ENCODE data around the gene MEAF6. TPM values are rescaled to one million over a fixed set of nuclear protein-coding genes. Genes with fewer than 3 reads are reported as not detected.
"Not testable (repeated sequence)": the region's sequence is repeated elsewhere in the genome, so short reads cannot be mapped to it uniquely, and the experiment has no call there.

Gene MEAF6
- 10 to 100 TPM; 38.4 to 52.0 (median 45.8) TPM for polyA plus RNA-seq (ENCODE audit: insufficient read length in 10 of 10)
- long read RNA-seq, donor 1, transcript MEAF6-201 (7 exons, 1,525 nt) = major isoform, 7 of 10 reads
- long read RNA-seq, donor 1, partial matches to known transcripts = 0 of 10 reads
- long read RNA-seq, donor 1, other reads (novel, unspliced or antisense) = 0 of 10 reads
- long read RNA-seq, donor 2, transcript MEAF6-201 (7 exons, 1,525 nt) = major isoform, 9 of 9 reads
- long read RNA-seq, donor 2, partial matches to known transcripts = 0 of 9 reads
- long read RNA-seq, donor 2, other reads (novel, unspliced or antisense) = 0 of 9 reads
- long read RNA-seq, donor 3 = 0 reads
- long read RNA-seq, donor 4, transcript MEAF6-201 (7 exons, 1,525 nt) = major isoform, 5 of 6 reads
- long read RNA-seq, donor 4, partial matches to known transcripts = 0 of 6 reads
- long read RNA-seq, donor 4, other reads (novel, unspliced or antisense) = 0 of 6 reads
- long read RNA-seq, donor 5, transcript MEAF6-201 (7 exons, 1,525 nt) = major isoform, 11 of 32 reads
- long read RNA-seq, donor 5, partial matches to known transcripts = 14 of 32 reads
- long read RNA-seq, donor 5, other reads (novel, unspliced or antisense) = 0 of 32 reads
- long read RNA-seq, donor 6, transcript MEAF6-201 (7 exons, 1,525 nt) = major isoform, 8 of 11 reads
- long read RNA-seq, donor 6, partial matches to known transcripts = 0 of 11 reads
- long read RNA-seq, donor 6, other reads (novel, unspliced or antisense) = 0 of 11 reads
- long read RNA-seq, donor 7, partial matches to known transcripts = 0 of 5 reads
- long read RNA-seq, donor 7, other reads (novel, unspliced or antisense) = 0 of 5 reads
- long read RNA-seq, donor 8, transcript MEAF6-201 (7 exons, 1,525 nt) = major isoform, 10 of 10 reads
- long read RNA-seq, donor 8, partial matches to known transcripts = 0 of 10 reads
- long read RNA-seq, donor 8, other reads (novel, unspliced or antisense) = 0 of 10 reads
- long read RNA-seq, donor 9, partial matches to known transcripts = 0 of 1 reads
- long read RNA-seq, donor 9, other reads (novel, unspliced or antisense) = 0 of 1 reads

DNA sequence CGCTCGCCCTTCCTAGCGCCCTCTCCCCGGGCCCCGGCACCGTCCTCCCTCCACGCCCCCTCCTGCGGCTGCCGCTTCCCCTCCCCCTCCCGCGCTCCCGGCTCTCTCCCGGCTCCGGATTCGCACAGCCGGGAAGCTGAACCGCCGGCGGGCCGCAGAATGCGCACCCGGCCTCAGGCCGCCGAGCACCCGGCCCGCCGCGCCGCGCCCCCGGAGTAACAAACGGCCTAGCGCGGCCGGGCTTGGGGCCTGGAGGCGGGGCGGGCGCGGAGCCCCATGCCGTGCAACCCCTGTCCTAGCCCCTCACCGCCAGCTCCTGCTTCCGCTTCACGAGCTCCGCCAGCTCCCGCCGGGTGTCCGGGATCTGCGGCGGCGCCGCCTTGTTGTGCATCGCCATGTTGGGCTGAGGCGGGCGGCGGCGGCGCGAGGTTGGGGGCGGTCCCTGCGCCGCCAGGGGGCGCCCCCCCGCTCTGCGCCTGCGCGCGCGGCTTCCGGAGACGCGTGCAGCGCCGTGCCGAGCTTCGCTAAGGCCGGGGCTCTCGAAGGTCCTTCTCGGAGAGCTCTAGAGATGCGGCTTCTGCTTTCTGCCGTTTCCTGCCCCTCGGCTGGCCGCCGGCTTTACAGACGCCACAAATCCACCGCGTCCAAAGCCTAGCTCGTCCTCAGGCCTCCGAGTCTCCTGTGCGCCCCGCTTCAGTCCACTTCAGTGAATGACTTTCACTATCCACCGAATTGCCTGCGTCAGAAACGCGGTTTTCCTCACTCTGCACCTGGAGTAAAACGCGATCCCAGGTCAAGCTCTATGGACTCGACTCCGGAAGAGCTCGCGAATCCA, at the start of gene MEAF6:
Gene MEAF6 (minus strand): TSS at position 417 of the 835 bp plus-strand sequence. CDS start 20 bp downstream, at position 397.
- peak; percentile 82 to 95 (median 93) for DNase-seq

DNA sequence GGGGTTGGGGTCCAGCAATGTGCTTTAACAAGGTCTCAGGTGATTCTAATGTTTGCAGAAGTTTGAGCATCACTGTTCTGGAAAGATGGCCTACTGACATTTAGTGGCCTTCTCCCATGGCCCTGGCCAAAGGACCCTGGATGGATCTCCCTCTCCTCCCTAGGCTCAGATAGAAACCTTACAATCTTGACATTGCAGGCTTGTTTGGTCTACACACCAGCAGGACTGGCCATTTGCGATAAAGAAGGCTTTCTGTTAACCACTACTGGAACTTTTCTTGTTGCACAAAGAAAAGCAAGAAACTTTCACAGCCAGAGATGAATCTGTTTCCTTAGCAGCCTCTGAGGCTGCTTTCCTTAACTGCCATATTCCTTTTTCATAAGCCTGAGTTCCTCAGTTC, 48.4 kb upstream of the MEAF6 start:
- DNase-seq = no peak

DNA sequence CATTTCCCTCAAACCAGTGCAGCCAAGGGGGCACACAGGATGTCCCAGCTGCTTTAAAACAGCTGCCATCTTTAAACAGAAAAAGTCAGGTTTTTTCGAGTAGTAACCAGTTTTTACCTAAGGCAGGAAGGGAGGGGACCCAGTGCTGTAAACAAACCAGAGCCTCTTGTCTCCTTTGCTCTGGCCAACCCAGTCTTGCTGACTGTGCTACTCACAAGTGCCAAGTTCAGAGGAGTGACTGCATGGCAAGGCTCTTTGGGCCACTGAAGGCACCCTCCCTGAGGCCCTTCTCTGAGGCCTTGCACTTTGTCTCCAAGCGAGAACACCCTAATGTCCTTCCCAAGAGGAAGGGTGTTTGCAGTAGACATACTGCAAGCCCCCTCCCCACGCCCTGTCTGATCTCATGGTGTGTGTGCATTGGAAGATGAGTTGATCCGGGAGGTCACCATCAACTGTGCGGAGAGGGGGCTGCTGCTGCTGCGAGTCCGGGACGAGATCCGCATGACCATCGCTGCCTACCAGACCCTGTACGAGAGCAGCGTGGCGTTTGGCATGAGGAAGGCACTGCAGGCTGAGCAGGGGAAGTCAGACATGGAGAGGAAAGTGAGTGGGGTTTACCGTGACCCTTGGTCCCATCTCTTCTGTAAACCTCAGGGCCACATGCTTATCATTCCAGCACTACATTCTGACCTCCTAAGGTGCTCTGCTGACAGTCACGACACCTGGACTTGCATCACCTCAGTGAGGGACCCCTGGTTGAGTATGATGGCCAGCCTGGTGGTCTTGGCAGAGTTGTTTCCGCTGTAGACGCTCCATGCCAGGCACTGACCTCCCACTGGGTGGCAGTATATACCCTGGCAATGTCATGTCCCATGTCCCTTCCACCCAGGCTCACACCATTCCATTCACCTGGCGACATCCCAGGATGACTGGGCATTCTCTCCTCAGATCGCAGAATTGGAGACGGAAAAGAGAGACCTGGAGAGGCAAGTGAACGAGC, 46.9 kb upstream of the MEAF6 start:
- peak in 1 of 3 donors; percentile 15 for DNase-seq

DNA sequence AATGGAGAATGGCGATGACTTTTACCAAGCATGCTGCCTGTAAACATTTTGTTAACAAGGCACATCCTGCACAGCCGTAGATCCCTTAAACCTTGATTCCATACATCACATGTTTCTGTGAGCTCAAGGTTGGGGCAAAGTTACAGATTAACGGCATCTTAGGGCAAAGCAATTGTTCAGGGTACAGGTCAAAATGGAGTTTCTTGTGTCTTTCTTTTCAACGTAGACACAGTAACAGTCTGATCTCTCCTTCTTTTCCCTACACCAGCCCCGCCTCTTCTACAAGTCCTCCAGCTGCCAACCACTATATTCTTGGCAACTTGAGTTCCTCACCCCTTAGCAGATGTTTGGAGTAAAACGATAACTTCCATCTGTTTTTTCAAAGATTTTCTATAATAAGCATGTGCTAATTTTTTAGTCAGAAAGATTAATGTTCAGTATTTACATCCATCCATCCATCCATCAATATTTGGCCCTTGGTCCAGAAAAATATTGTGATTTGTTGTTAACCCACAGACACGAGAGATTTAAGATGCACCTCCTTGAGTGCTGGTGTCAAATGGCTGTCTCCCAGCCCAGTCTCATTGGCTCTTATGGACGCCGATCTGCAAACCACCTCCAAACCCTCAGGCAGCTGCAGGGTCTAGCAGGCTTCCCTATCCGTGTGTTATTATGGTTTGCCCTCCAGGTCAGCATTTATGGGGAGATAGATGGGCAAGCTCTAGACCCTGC, 46.0 kb upstream of the MEAF6 start:
- peak in 1 of 3 donors; percentile 16 for DNase-seq

DNA sequence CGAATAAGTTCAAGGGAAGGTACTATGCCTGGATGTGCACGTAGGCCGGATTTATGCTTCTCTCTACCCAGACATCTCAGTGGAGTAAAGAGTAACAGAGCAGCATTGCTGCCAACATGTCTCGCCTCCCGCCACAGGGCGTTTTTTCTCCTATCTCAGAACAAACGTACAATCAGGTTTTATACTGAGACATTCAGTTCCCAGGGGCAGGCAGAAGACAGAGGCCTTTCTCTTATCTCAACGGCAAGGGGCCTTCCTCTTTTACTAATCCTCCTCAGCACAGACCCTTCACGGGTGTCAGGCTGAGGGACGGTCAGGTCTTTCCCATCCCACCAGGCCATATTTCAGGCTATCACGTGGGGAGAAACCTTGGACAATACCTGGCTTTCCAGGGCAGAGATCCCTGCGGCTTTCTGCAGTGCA, 45.4 kb upstream of the MEAF6 start:
- DNase-seq = not testable (repeated sequence)

DNA sequence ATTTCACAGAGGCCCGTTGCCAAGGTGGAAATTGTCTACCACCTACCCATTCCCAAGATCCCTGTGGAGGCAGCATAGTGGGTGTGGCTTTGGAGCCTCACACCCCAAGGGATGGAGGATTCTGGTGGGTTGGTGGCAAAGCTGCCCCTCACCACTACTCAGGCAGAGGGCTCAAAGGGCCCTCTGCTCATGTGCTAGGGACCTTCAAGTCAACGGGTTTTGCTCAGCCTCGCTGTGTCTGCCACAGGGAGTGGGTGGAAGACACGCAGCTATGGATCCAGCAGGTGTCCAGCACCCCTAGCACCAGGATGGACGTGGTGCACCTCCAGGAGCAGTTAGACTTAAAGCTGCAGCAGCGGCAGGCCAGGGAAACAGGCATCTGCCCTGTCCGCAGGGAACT, 44.5 kb upstream of the MEAF6 start:
- DNase-seq = no peak

DNA sequence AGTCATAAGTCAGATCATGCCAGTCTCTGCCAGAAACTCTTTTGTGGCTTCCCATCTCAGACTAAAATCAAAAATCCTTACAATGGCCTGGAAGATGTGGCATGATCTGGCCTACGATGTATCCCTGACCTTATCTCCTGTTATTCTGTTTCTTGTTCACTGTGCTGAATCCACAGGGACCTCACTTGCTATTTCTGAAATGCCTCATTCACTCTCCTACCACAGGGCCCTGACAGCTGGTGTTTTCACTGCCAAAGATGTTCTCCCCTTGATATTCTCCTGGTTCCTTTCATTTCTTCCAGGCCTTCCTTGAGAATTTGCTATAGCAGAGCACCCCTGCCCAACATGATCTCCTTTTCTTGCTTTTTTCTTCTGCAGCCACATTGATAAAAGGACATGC, 43.8 kb upstream of the MEAF6 start:
- no peak for DNase-seq

DNA sequence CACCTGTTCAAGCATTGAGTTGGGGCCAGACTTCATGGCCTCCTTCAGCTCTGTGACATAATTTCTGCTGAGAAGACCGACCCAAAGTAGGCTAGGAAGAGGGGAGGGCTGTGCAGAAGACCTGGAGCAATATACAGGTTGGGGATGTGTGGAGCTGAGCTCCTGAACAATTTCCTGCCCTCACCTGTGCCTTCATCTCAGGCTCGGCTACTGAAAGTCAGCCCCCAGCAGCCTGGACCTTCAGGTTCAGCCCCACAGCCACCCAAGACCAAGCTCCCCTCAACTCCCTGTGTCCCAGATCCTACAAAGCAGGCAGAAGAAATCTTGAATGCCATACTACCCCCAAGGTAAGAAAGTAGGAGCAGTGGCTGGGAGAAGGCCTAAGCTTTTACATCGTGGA, 42.8 kb upstream of the MEAF6 start:
- DNase-seq = no peak

DNA sequence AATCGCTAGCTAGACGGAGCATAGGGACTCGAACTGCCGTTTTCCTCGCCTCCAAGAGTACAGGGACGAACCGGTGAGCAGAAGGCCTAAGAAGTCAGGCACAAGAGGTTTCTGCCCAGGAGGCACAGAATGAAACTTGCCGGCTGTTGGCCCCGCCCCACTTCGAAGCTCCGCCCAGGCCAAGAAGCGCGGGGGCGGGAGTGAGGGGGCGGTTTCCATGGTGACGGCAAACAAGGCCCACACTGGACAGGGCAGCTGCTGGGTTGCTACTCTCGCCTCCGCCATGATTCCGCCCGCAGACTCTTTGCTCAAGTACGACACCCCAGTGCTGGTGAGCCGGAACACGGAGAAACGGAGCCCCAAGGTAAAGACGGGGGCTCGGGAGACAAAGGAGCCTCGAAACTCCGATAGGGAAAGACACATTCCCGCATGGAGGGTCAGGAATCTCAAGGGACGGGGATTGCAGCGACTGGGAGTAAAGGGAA, 42.2 kb upstream of the MEAF6 start, which contains the start of gene DNALI1:
Gene DNALI1 (plus strand): TSS at position 229 of the 485 bp plus-strand sequence. CDS start 55 bp downstream, at position 284.
- DNase-seq = peak; percentile 70 to 89 (median 74)

DNA sequence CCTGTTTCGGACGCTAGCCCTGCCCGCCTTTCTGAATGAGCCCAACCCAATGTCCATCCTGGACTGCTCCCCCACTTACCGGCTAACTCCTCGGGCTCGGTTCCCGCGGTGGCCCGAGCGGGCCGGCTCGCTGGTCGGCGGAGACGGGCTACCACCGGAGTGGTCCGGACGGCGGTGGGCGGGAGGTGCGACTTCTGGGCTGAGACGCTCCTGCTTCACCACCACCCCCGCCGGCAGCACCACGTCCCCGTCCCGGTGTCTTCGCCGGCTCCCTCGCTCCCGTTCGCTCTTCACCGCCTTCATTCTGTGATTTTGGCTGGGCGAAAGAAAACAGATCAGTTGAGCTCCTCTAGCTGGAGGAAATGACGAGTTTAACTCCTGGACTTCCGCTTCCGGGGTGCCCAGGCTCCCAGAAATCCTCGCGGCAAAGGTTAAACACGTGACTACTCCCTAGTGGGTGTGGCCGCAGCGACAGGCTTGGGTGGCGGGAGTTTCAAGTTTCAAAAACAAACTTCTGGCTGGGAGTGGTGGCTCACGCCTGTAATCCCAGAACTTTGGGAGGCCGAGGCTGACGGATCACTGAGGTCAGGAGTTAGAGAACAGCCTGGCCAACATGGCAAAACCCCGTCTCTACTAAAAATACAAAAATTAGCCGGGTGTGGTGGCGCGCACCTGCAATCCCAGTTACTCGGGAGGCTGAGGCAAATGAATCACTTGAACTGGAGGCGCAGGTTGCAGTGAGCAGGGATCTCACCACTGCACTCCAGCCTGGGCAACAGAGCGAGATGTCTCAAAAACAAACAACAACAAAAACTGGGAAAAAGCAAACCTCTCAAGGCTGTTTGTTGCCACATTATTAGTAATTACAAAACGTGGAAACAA, 39.6 kb upstream of the MEAF6 start, which contains the start of gene SNIP1:
Gene SNIP1 (minus strand): TSS at position 367 of the 882 bp plus-strand sequence. CDS start 64 bp downstream, at position 303.
- peak; percentile 91 to 96 (median 93) for DNase-seq

DNA sequence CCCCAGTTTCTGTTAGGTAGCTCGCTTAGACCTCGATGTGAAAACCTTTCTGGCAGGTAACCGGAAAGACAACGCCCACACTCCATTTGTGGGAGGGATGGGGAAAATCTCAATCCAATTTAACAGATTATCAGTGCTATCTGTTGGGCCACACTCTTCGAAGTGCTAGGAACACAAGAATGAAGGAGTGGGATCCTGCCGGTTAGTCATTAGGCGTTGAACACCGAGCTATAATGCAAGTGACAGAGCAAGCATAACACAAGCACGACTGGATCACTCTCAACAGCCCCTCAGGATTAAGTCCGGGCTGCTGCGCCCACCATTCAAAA, 39.0 kb upstream of the MEAF6 start:
- no peak for DNase-seq

DNA sequence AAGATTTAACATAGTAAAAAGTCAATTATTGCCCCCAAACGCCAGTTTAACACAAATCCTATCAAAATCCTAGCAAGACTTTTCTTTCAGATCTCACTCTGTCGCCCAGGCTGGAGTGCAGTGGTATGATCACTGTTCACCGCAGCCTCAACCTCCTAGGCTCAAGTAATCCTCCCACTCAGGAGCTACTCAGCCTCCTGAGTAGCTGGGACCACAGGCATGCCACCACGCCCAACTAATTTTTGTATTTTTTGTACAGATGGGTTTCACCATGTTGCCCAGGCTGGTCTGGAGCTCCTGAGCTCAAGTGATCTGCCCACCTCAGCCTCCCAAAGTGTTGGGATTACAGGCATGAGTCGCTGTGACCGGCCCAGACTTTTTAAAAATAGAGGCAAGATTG, 34.8 kb upstream of the MEAF6 start:
- DNase-seq = no peak

DNA sequence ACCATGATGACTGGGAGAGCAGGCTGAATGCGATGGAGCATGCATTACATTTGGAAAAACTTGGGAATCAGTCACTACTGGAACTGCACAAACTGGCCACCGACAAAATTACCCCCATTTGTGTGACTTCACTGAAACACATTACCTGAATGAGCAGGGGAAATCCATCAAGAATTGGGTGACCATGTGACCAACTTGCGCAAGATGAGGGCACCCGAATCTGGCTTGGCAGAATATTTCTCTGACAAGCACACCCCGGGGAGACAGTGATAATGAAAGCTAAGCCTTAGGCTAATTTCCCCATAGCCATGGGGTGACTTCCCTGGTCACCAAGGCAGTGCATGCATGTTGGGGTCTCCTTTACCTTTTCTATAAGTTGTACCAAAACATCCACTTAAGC, 30.5 kb upstream of the MEAF6 start:
- no peak for DNase-seq

DNA sequence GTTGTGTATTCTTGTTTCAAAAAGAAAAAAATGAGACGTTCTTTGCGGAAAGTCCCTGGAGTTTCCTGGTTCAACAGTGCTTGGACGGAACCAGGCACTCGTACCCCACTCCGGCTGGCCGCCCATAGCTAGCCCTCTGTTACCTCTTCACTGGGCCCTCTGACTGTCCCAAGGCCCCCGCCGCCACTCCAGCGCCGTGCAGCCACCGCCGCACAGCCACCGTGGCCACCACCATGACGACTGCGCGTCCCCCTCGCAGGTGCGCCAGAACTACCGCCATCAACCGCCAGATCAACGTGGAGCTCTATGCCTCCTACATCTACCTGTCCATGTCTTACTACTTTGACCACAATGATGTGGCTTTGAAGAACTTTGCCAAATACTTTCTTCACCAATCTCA, 30.0 kb upstream of the MEAF6 start:
- no peak for DNase-seq

DNA sequence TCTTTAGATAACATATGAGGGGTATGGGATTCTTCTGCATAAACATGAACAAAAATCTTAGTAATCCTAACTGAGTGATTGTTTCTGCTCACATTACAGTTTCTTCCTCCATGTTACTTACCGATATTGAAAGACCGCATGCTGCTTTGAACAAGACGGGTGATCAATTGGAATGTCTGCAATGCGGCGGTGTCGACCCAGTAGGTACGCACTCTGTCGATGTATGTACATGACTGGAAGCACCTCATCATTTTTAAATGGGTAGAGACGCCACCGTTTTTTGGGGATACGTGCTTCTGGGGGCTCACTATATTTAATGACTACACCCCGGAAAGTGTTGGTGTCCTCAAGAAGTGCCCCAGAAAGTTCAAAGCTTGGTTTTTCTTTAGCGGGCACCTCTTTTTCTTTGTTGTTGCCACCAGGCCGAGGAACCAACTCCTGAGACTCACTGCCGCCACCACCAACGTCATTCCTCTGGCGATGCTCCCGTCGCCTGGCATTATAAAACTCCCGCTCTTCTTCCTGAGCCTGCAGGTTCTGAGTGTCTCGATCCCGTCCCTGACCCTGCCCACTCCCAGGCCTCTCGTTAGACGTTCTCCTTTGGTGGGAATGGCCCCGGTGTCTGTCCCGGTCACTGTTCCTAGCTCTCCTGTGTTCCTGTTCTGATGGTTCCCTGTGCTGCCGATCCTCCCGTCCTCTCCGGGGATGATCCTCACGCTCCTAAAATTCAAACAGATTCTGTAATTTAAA, 25.6 kb upstream of the MEAF6 start:
- no peak for DNase-seq

DNA sequence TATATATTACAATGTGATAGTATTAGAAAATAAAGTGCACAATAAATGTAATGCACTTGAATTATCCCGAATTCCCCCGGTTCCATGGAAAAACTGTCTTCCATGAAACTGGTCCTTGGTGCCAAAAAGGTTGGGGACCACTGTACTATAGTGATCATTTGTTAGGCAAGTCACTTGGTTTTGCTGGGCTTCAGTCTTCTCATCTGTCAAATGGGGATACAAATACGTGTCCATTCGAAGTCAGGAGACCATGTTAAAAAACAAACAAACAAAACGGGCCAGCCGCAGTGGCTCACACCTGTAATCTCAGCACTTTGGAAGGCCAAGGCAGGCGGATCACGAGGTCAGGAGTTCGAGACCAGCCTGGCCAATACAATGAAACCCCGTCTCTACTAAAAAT, 24.6 kb upstream of the MEAF6 start:
- not testable (repeated sequence) for DNase-seq

DNA sequence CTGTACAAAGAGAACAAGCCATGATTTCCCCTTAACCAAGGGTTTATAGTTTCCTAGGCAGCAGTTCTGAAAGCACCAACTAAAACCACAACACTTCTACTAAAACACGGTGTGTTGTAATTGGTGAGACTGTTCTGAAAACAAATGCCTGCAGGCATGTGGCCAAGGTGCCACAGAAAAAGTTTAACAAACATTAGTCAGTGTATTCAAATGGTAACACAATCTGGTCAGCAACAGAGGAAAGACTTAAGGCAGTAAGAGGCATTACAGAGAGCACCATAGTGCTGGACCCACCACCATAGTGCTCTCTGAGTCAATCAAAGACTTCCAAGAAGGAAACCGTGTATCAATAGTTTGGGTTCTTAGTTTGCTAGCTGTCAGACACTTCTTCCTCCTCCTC, 22.8 kb upstream of the MEAF6 start:
- no peak for DNase-seq

Data from muscle of back (tissue), 13 donors.